Endothelial cell of umbilical vein (primary cell): ENCODE measurements around the gene PRR9.

Experiments
- CTCF ChIP-seq, 2 donors: IDR thresholded peaks; 1 replicate in 1 of 2; 2 replicates in 1 of 2; pipeline ENCODE4 v1.5.1; 2011; ENCODE audit warnings: low read length in 2 of 2, mild to moderate bottlenecking in 2 of 2, moderate library complexity in 2 of 2, control low read depth in 1 of 2, inconsistent platforms in 1 of 2, low read depth in 1 of 2; ENCODE audit not compliant: insufficient read depth in 1 of 2; ENCODE audit errors: extremely low read depth in 1 of 2
- FOS ChIP-seq: IDR thresholded peaks from 2 replicates; pipeline ENCODE4 v1.6.1; 2011; ENCODE audit warnings: mild to moderate bottlenecking, low read length, moderate library complexity, borderline replicate concordance; ENCODE audit not compliant: insufficient read depth
- JUN ChIP-seq: IDR thresholded peaks from 2 replicates; pipeline ENCODE4 v1.6.1; 2011; ENCODE audit warnings: borderline replicate concordance, low read depth; ENCODE audit not compliant: insufficient read length, insufficient read depth

- TF ChIP-seq JUN (no peak), CTCF (IDR thresholded peaks at IDR 0.05; ENCODE audit: extremely low read depth in 1 of 2, insufficient read depth in 1 of 2, low read depth in 1 of 2, low read length in 2 of 2) (no peak), FOS (no peak)
Measured at GRCh38 chr1:153206631-153207030, 10.8 kb upstream of the PRR9 start.
